K562 (cell line): Measurements from ENCODE around the gene LTA4H. TPM values are rescaled to one million over a fixed set of nuclear protein-coding genes. Genes with fewer than 3 reads are reported as not detected.

Experiments used
- ATAC-seq: fragments of 200-7000 bp; cut with Tn5 transposase; 3 replicates; pipeline ENCODE4 v1.9.1; 2020; ENCODE audit warnings: moderate library complexity
- BruUV-seq: library from RNA; stranded (reverse); fragments of 400-500 nt; replicated peaks from 2 replicates; lab custom pipeline; 2021; lab: Mats Ljungman, UMichigan
- CTCF ChIA-PET: fragments of 300-600 bp; formaldehyde crosslinking; extraction: SDS; loops from one replicate; lab custom pipeline; 2021; ENCODE audit warnings: low intra/inter-chr PET ratio; lab: Yijun Ruan, JAX
- POLR2A ChIA-PET: fragments of 300-600, 350-650 bp; sonication (Branson Sonifier 250); formaldehyde crosslinking; extraction: SDS; loops from one replicate; lab custom pipeline; 2021; ENCODE audit warnings: antibody characterized with exemption, inconsistent platforms; lab: Yijun Ruan, JAX
- DNase-seq, 4 experiments: peaks; one replicate each; pipeline versions ENCODE4 v3.0.0 to v3.0.0-alpha.2; 2011 to 2018; ENCODE audit warnings: low spot score in 3 of 4, mixed read lengths in 3 of 4; ENCODE audit errors: extremely low read depth in 1 of 4
- FAIRE-seq: peaks from 2 replicates; lab custom pipeline; 2011; peaks lifted over from hg19 to GRCh38; lab: Jason Lieb, UNC
- H2AFZ ChIP-seq: 2 replicates; pipeline ENCODE4 v1.6.0; 2011; ENCODE audit warnings: low read depth, low read length, control low read depth, inconsistent platforms
- H3K27ac ChIP-seq: fragments of 200-600 bp; 3 replicates; pipeline ENCODE4 v1.8.0; 2011; ENCODE audit warnings: low read depth, mild to moderate bottlenecking, control low read depth, inconsistent platforms, low read length, moderate library complexity, mixed read lengths; ENCODE audit errors: extremely low read depth
- H3K27me3 ChIP-seq, 2 experiments: fragments of 300-600 bp in 1 of 2; 2 replicates in 1 of 2; 3 replicates in 1 of 2; pipeline versions ENCODE4 v1.6.0 to v1.8.0; 2011; ENCODE audit warnings: inconsistent platforms in 2 of 2, low read length in 2 of 2, mild to moderate bottlenecking in 1 of 2, mixed read lengths in 1 of 2, moderate library complexity in 1 of 2; ENCODE audit not compliant: control insufficient read depth in 2 of 2, insufficient read depth in 2 of 2
- H3K36me3 ChIP-seq: fragments of 300-600 bp; 3 replicates; pipeline ENCODE4 v1.8.0; 2011; ENCODE audit warnings: mild to moderate bottlenecking, low read length, inconsistent platforms; ENCODE audit not compliant: control insufficient read depth, insufficient read depth
- H3K4me1 ChIP-seq, 2 experiments: fragments of 200-600 bp in 1 of 2; replicated peaks in 1 of 2; 2 replicates in 1 of 2; 3 replicates in 1 of 2; pipeline versions ENCODE4 v1.5.1 to v1.8.0; 2011; ENCODE audit warnings: inconsistent platforms in 2 of 2, low read length in 2 of 2, mild to moderate bottlenecking in 1 of 2, mixed read lengths in 1 of 2, moderate library complexity in 1 of 2; ENCODE audit not compliant: control insufficient read depth in 2 of 2, insufficient read depth in 2 of 2
- H3K4me2 ChIP-seq: 2 replicates; pipeline ENCODE4 v1.6.1; 2011; ENCODE audit warnings: low read length, control low read depth, inconsistent platforms, mixed read lengths; ENCODE audit not compliant: insufficient read depth
- H3K4me3 ChIP-seq: fragments of 200-600 bp; sonication (generic), shearing (Covaris generic); 2 replicates; pipeline ENCODE4 v1.5.1; 2016; ENCODE audit warnings: control low read depth, inconsistent platforms
- H3K79me2 ChIP-seq: fragments of 200-600 bp; 3 replicates; pipeline ENCODE4 v1.8.0; 2011; ENCODE audit warnings: low read length, inconsistent platforms; ENCODE audit not compliant: control insufficient read depth, insufficient read depth
- H3K9ac ChIP-seq, 2 experiments: 2 replicates each; pipeline versions ENCODE4 v1.6.0 to v1.6.1; 2011; ENCODE audit warnings: low read depth in 2 of 2, low read length in 2 of 2, control low read depth in 1 of 2, inconsistent platforms in 1 of 2, mild to moderate bottlenecking in 1 of 2, mixed read lengths in 1 of 2; ENCODE audit not compliant: insufficient read depth in 1 of 2
- H3K9me1 ChIP-seq: one replicate; pipeline ENCODE4 v1.6.0; 2011; ENCODE audit warnings: inconsistent platforms, mild to moderate bottlenecking, low read length, moderate library complexity; ENCODE audit not compliant: control insufficient read depth, insufficient read depth
- H3K9me3 ChIP-seq: replicated peaks from 2 replicates; pipeline ENCODE4 v1.5.1; 2011; ENCODE audit warnings: low read depth, low read length, inconsistent platforms; ENCODE audit not compliant: control insufficient read depth, insufficient read depth
- H4K20me1 ChIP-seq: replicated peaks from 2 replicates; pipeline ENCODE4 v1.6.1; 2011; ENCODE audit warnings: low read length, inconsistent platforms, mixed read lengths; ENCODE audit not compliant: control insufficient read depth, insufficient read depth
- ARNT ChIP-seq, 2 experiments: fragments of 450-650 bp; IDR thresholded peaks; 2 replicates each; pipeline ENCODE4 v1.6.1; 2016; ENCODE audit warnings: mild to moderate bottlenecking in 1 of 2
- BRF2 ChIP-seq: IDR thresholded peaks from 3 replicates; pipeline ENCODE4 v1.6.1; 2011; ENCODE audit warnings: borderline replicate concordance, mild to moderate bottlenecking; ENCODE audit not compliant: insufficient read length, insufficient read depth
- CREB1 ChIP-seq, 2 experiments: sonication (generic) in 1 of 2; formaldehyde crosslinking in 1 of 2; IDR thresholded peaks; 2 replicates each; pipeline versions ENCODE4 v1.6.1 to v1.8.0; 2012 to 2022; ENCODE audit warnings: inconsistent platforms in 1 of 2, mild to moderate bottlenecking in 1 of 2, missing genetic modification reagents in 1 of 2, moderate library complexity in 1 of 2
- FOXK1 ChIP-seq: sonication (generic); formaldehyde crosslinking; IDR thresholded peaks from 2 replicates; pipeline ENCODE4 v1.8.0; 2022; ENCODE audit warnings: missing genetic modification reagents, mild to moderate bottlenecking, borderline replicate concordance
- GTF2F1 ChIP-seq: IDR thresholded peaks from 2 replicates; pipeline ENCODE4 v1.6.1; 2011; ENCODE audit warnings: low read depth, low read length, improper control_type of control experiment
- HMGXB4 ChIP-seq: sonication (generic); formaldehyde crosslinking; IDR thresholded peaks from 2 replicates; pipeline ENCODE4 v1.8.1; 2023; ENCODE audit warnings: mild to moderate bottlenecking, missing genetic modification reagents
- MYC ChIP-seq, 2 experiments: fragments of 250-450 bp in 1 of 2; sonication (Bioruptor Pico) in 1 of 2; IDR thresholded peaks; 2 replicates each; pipeline versions ENCODE4 v1.5.1 to v1.6.1; 2012 to 2021; ENCODE audit warnings: low read depth in 2 of 2, borderline replicate concordance in 1 of 2, improper control_type of control experiment in 1 of 2, low read length in 1 of 2, mild to moderate bottlenecking in 1 of 2, moderate library complexity in 1 of 2
- NFRKB ChIP-seq: fragments of 450-650 bp; IDR thresholded peaks from 2 replicates; pipeline ENCODE4 v1.6.1; 2016; ENCODE audit warnings: low read depth
- PBX2 ChIP-seq, 2 experiments: IDR thresholded peaks in 1 of 2; conservative IDR thresholded peaks in 1 of 2; 2 replicates each; pipeline ENCODE4 v1.6.1; 2016; ENCODE audit warnings: low read depth in 2 of 2, mild to moderate bottlenecking in 1 of 2, missing compliant biosample characterization in 1 of 2, missing genetic modification characterization in 1 of 2, moderate library complexity in 1 of 2
- PHF21A ChIP-seq: fragments of 450-650 bp; IDR thresholded peaks from 2 replicates; pipeline ENCODE4 v1.6.1; 2017; ENCODE audit warnings: low read depth, borderline replicate concordance
- RFX1 ChIP-seq: fragments of 450-650 bp; IDR thresholded peaks from 2 replicates; pipeline ENCODE4 v1.6.1; 2016; ENCODE audit warnings: mild to moderate bottlenecking, moderate library complexity
- SIN3B ChIP-seq: fragments of 450-650 bp; IDR thresholded peaks from 2 replicates; pipeline ENCODE4 v1.6.1; 2017; ENCODE audit warnings: low read depth, mild to moderate bottlenecking, moderate library complexity
- TAF1 ChIP-seq: IDR thresholded peaks from 2 replicates; pipeline ENCODE4 v1.6.1; 2011; ENCODE audit warnings: mild to moderate bottlenecking, low read length, moderate library complexity; ENCODE audit not compliant: insufficient read depth, control insufficient read depth, severe bottlenecking; ENCODE audit errors: extremely low read depth
- ZBTB9 ChIP-seq: fragments of 450-650 bp; formaldehyde crosslinking; IDR thresholded peaks from 2 replicates; pipeline ENCODE4 v1.4.0; 2020; ENCODE audit warnings: mild to moderate bottlenecking, moderate library complexity
- ZNF354B ChIP-seq: fragments of 250-450 bp; sonication (Bioruptor Pico); IDR thresholded peaks from 2 replicates; pipeline ENCODE4 v1.4.0; 2020
- WGBS: fragments of 100-300 bp; shearing (Covaris generic); methylation state at CpG from one replicate; pipeline ENCODE4 v1.1.6; 2016; ENCODE audit warnings: low coverage, mixed read lengths; ENCODE audit not compliant: insufficient coverage; ENCODE audit errors: missing lambda C conversion rate; 5-methylcytosine and 5-hydroxymethylcytosine counted together
- in situ Hi-C: fragments of 300-500 bp; cut with MboI; formaldehyde crosslinking; loops from 4 replicates; pipeline ENCODE4 v1.15.0; 2018; ENCODE audit warnings: inconsistent platforms, mixed read lengths
- intact Hi-C: fragments of 100-400 bp; cut with micrococcal nuclease; formaldehyde crosslinking; loops from 2 replicates; pipeline ENCODE4 v1.14.2; 2022
- polyA plus RNA-seq, 8 experiments: library from polyadenylated mRNA; depleted of rRNA in 4 of 8; stranded (reverse) in 5 of 8; unstranded in 3 of 8; fragments of >200 nt; fragmentation: Nextera tagmentation in 2 of 8; fragmentation: Illumina TruSeq in 1 of 8; extraction: Ambion mirVana in 2 of 8; extraction: Trizol in 1 of 8; gene quantifications; 2 replicates each; pipeline versions ENCODE4 v1.2.1 to v1.2.3, GENCODE V29; 2011 to 2014; ENCODE audit warnings: inconsistent platforms in 1 of 8, missing spikeins in 1 of 8
- total RNA-seq, 7 experiments: library from RNA; depleted of rRNA in 6 of 7; stranded (reverse); fragments of >200 nt in 6 of 7; fragmentation: Illumina TruSeq in 2 of 7; extraction: Trizol in 2 of 7; gene quantifications; 2 replicates each; pipeline versions ENCODE4 v1.2.1 to v1.2.3, GENCODE V29; 2011 to 2021; ENCODE audit warnings: low replicate concordance in 1 of 7

The LTA4H gene
- total and polyA plus RNA-seq, 9 of the 15 experiments (the other 6 are each of a cell fraction or from before 2014, with no cell fraction given): 25.2 to 58.1 (median 40.5) TPM

- no peak for DNase-seq
- Histone ChIP-seq H3K27ac (no peak overlapping the region), H3K9ac (no peak overlapping the region), H3K9me1 (no peaks in the 10 kb centered on the region), H3K4me2 (no peak overlapping the region), H3K27me3 (peaks cover 0 to 5% of the 10 kb centered on the region in 2 experiments; a peak in 2 of 5 replicates), H3K36me3 (no peaks in the 10 kb centered on the region), H2AFZ (no peak overlapping the region), H3K9me3 (no peaks in the 10 kb centered on the region), H3K4me3 (no peak overlapping the region), H3K79me2 (no peaks in the 10 kb centered on the region), H3K4me1 (no peaks in the 10 kb centered on the region), H4K20me1 (no peaks in the 10 kb centered on the region)
- POLR2A ChIA-PET: no interaction called here
- in situ Hi-C loops (loop anchor here (10.0 kb wide), 1 partner anchor 155 kb away; no protein-coding TSS in a partner anchor), intact Hi-C loops (loop anchor here (5.0 kb wide), 1 partner anchor 342 kb away; the partner anchor contains the start of gene CDK17)
- ATAC-seq: no peak
- 8% methylated on average over 7 of the region's 7 CpGs for WGBS
- no peak for FAIRE-seq
- no TSS peak for BruUV-seq
- CTCF ChIA-PET: interaction anchor here (0.9 kb wide), 1 partner anchor 457 kb away, joined by 6 read pairs; no protein-coding TSS in a partner anchor
- TF ChIP-seq BRF2 (no peak), TAF1 (no peak), HMGXB4 (no peak), MYC (IDR thresholded peaks at IDR 0.05; ENCODE audit: low read depth, low read length) (no peak), MYC (CRISPR knock-in tag; IDR thresholded peaks at IDR 0.05; ENCODE audit: borderline replicate concordance, low read depth) (no peak), PHF21A (no peak), NFRKB (no peak), ARNT (IDR thresholded peaks at IDR 0.05) (no peak), RFX1 (no peak), ZBTB9 (CRISPR knock-in tag) (no peak), GTF2F1 (no peak), PBX2 (CRISPR knock-in tag; IDR thresholded peaks at IDR 0.05; ENCODE audit: low read depth) (no peak), PBX2 (tag; conservative IDR thresholded peaks at IDR 0.05; ENCODE audit: low read depth) (no peak), ZNF354B (CRISPR knock-in tag) (no peak), CREB1 (IDR thresholded peaks at IDR 0.05) (no peak), CREB1 (CRISPR knock-in tag; IDR thresholded peaks at IDR 0.05) (no peak), FOXK1 (CRISPR knock-in tag) (no peak), SIN3B (no peak)
Observed at GRCh38 chr12:96060041-96060440, 24.7 kb upstream of the LTA4H start.
